GM23338 (cell line): ENCODE measurements around the gene TNFRSF12A. TPM values are rescaled to one million over a fixed set of nuclear protein-coding genes. Genes with fewer than 3 reads are reported as not detected.

Experiments used
- ATAC-seq: fragments of 200-7000 bp; cut with Tn5 transposase; 3 replicates; pipeline ENCODE4 v1.9.1; 2020
- DNase-seq: peaks from one replicate; pipeline ENCODE4 v3.0.0-alpha.2; 2015; ENCODE audit warnings: low spot score
- H2AFZ ChIP-seq: fragments of 200-600 bp; sonication (generic); 2 replicates; pipeline ENCODE4 v1.8.0; 2016; ENCODE audit warnings: antibody characterized with exemption, mild to moderate bottlenecking, moderate library complexity
- H3F3A ChIP-seq: fragments of 200-600 bp; sonication (generic); replicated peaks from 2 replicates; pipeline ENCODE4 v1.8.0; 2017; ENCODE audit warnings: antibody characterized with exemption, mixed run types, low read depth
- H3K27ac ChIP-seq: fragments of 200-600 bp; sonication (generic); 2 replicates; pipeline ENCODE4 v1.6.1; 2016; ENCODE audit warnings: low read depth
- H3K27me3 ChIP-seq: fragments of 200-600 bp; sonication (generic); 2 replicates; pipeline ENCODE4 v1.8.0; 2016; ENCODE audit warnings: mild to moderate bottlenecking, mixed run types, moderate library complexity; ENCODE audit not compliant: insufficient read depth
- H3K36me3 ChIP-seq: fragments of 200-600 bp; sonication (generic); 2 replicates; pipeline ENCODE4 v1.8.0; 2016; ENCODE audit warnings: mild to moderate bottlenecking; ENCODE audit not compliant: insufficient read depth
- H3K4me1 ChIP-seq: fragments of 200-600 bp; sonication (generic); 2 replicates; pipeline ENCODE4 v1.8.0; 2016; ENCODE audit warnings: mild to moderate bottlenecking, moderate library complexity; ENCODE audit not compliant: insufficient read depth
- H3K4me2 ChIP-seq: fragments of 200-600 bp; sonication (generic); 2 replicates; pipeline ENCODE4 v1.7.1; 2017; ENCODE audit warnings: mixed run types
- H3K4me3 ChIP-seq: fragments of 200-600 bp; sonication (generic); 2 replicates; pipeline ENCODE4 v1.6.1; 2016; ENCODE audit warnings: mixed run types
- H3K79me2 ChIP-seq: fragments of 200-600 bp; sonication (generic); replicated peaks from 2 replicates; pipeline ENCODE4 v1.8.0; 2017; ENCODE audit warnings: mild to moderate bottlenecking; ENCODE audit not compliant: insufficient read depth
- H3K9me2 ChIP-seq: fragments of 200-600 bp; sonication (generic); 2 replicates; pipeline ENCODE4 v1.8.0; 2017; ENCODE audit not compliant: insufficient read depth
- H4K20me1 ChIP-seq: fragments of 200-600 bp; sonication (generic); replicated peaks from 2 replicates; pipeline ENCODE4 v1.8.0; 2017; ENCODE audit warnings: mild to moderate bottlenecking; ENCODE audit not compliant: insufficient read depth
- H3K27ac Mint-ChIP-seq: 2 replicates; pipeline ENCODE4 v1.8.0; 2020; ENCODE audit warnings: inconsistent platforms, mild to moderate bottlenecking, moderate library complexity, mixed read lengths
- H3K27me3 Mint-ChIP-seq: 3 replicates; pipeline ENCODE4 v1.8.0; 2022; ENCODE audit warnings: low read depth, mild to moderate bottlenecking, moderate library complexity, mixed read lengths, inconsistent platforms; ENCODE audit not compliant: insufficient read depth, poor library complexity
- H3K36me3 Mint-ChIP-seq: 3 replicates; pipeline ENCODE4 v1.8.0; 2021; ENCODE audit warnings: low read depth, mild to moderate bottlenecking, inconsistent platforms, moderate library complexity, mixed read lengths
- H3K4me1 Mint-ChIP-seq: 3 replicates; pipeline ENCODE4 v1.8.0; 2020; ENCODE audit warnings: mild to moderate bottlenecking, inconsistent platforms, mixed read lengths
- H3K4me3 Mint-ChIP-seq: 3 replicates; pipeline ENCODE4 v1.8.0; 2021; ENCODE audit warnings: moderate library complexity, mild to moderate bottlenecking, inconsistent platforms, mixed read lengths
- H3K9me3 Mint-ChIP-seq: 3 replicates; pipeline ENCODE4 v1.8.0; 2020; ENCODE audit warnings: moderate library complexity, mild to moderate bottlenecking, inconsistent platforms, mixed read lengths
- CREB1 ChIP-seq: fragments of 250-450 bp; sonication (Bioruptor Pico); IDR thresholded peaks from 2 replicates; pipeline ENCODE4 v1.5.0; 2020; ENCODE audit warnings: low read depth, mild to moderate bottlenecking, moderate library complexity
- EZH2 ChIP-seq: fragments of 200-600 bp; sonication (generic); IDR thresholded peaks from one replicate; pipeline ENCODE4 v1.8.0; 2017; ENCODE audit warnings: antibody characterized with exemption, mild to moderate bottlenecking, low read depth; ENCODE audit not compliant: unreplicated experiment
- POLR2AphosphoS5 ChIP-seq: IDR thresholded peaks from 2 replicates; pipeline ENCODE4 v1.6.1; 2016; ENCODE audit warnings: antibody characterized with exemption, low read depth
- STAT1 ChIP-seq: IDR thresholded peaks from one replicate; pipeline ENCODE4 v1.6.1; 2016; ENCODE audit warnings: antibody characterized with exemption; ENCODE audit not compliant: unreplicated experiment
- ZNF114 ChIP-seq: fragments of 250-450 bp; sonication (Bioruptor Pico); IDR thresholded peaks from 2 replicates; pipeline ENCODE4 v1.5.0; 2020; ENCODE audit warnings: mild to moderate bottlenecking, moderate library complexity
- ZNF331 ChIP-seq: fragments of 250-450 bp; sonication (Bioruptor Pico); IDR thresholded peaks from 2 replicates; pipeline ENCODE4 v1.5.0; 2020; ENCODE audit warnings: low read depth, mild to moderate bottlenecking, moderate library complexity
- polyA plus RNA-seq: library from polyadenylated mRNA; unstranded; fragments of >200 nt; fragmentation: Nextera tagmentation; extraction: Ambion mirVana; gene quantifications from 2 replicates; pipeline ENCODE4 v1.2.1, GENCODE V29; 2016
- total RNA-seq: library from RNA; depleted of rRNA; stranded (reverse); fragments of >200 nt; shearing (Covaris generic); gene quantifications from 2 replicates; pipeline ENCODE4 v1.2.3, GENCODE V29; 2014
- TF ChIP-seq, protein P1 (sequence below): fragments of 250-450 bp; sonication (Bioruptor Pico); IDR thresholded peaks from 2 replicates; pipeline ENCODE4 v1.5.0; 2020; ENCODE audit warnings: mild to moderate bottlenecking, moderate library complexity
- TF ChIP-seq, protein P2 (sequence below): IDR thresholded peaks from one replicate; pipeline ENCODE4 v1.6.1; 2018; ENCODE audit warnings: antibody characterized with exemption; ENCODE audit not compliant: unreplicated experiment

TNFRSF12A gene
- total and polyA plus RNA-seq, 2 experiments from 2014 or later, result 78.0 to 152 TPM

DNA sequence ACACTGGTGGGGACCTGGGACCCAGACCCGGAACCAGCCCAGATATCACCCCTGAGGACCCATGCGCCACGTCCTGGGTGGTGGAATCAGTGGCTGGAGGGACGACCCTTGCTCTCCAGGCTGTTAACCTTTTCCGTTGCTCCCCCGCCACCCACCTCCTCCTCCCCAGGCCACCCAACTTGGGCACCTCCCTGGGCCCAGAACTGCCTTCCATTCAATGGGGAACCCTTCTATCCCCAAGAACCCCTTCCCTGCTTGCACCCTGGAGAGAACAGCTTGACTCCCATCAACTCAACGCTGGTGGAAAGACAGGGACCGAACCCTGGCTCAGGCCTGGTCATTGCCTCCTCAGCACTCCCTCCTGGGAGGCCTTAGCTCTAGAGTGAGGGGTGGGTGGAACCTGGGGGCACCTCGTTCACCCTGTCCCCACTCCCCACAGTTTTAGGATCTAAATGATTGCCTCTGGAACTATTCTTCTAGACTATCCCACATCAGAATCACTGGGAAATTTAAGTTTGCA, 39.6 kb downstream of the TNFRSF12A start:
- no peak for ATAC-seq
- Histone ChIP-seq H3K79me2 (no peaks in the 10 kb centered on the region; the same call in 1 of the 2 replicates), H3K4me1 (peaks cover 14% of the 10 kb centered on the region), H3K36me3 (no peaks in the 10 kb centered on the region), H4K20me1 (no peaks in the 10 kb centered on the region; the same call in 1 of the 2 replicates), H3K4me2 (peak overlapping the region; percentile 82), H3F3A (peaks cover 15% of the 10 kb centered on the region), H3K27ac (0 out of 2 replicates have a peak overlapping the region, but pooled peaks have one; percentile 55), H3K9me2 (no peaks in the 10 kb centered on the region), H3K27me3 (peaks cover 4% of the 10 kb centered on the region; the same call in 1 of the 2 replicates), H3K4me3 (peak overlapping the region; percentile 84), H2AFZ (peak overlapping the region; percentile 90; the same call in 1 of the 2 replicates)
- no peak for DNase-seq
- TF ChIP-seq ZNF114, result no peak
- TF ChIP-seq POLR2AphosphoS5, result no peak
- TF ChIP-seq EZH2, result no peak
- no peak for TF ChIP-seq STAT1
- H3K27me3 Mint-ChIP-seq, result peaks cover 17% of the 10 kb centered on the region
- H3K27ac Mint-ChIP-seq, result no peak overlapping the region; the same call in 1 of the 2 replicates
- H3K36me3 Mint-ChIP-seq, result peaks cover 13% of the 10 kb centered on the region; the same call in 2 of the 3 replicates
- H3K4me1 Mint-ChIP-seq, result peaks cover 27% of the 10 kb centered on the region
- peak overlapping the region; percentile 73 for H3K4me3 Mint-ChIP-seq
- H3K9me3 Mint-ChIP-seq, result no peaks in the 10 kb centered on the region

DNA sequence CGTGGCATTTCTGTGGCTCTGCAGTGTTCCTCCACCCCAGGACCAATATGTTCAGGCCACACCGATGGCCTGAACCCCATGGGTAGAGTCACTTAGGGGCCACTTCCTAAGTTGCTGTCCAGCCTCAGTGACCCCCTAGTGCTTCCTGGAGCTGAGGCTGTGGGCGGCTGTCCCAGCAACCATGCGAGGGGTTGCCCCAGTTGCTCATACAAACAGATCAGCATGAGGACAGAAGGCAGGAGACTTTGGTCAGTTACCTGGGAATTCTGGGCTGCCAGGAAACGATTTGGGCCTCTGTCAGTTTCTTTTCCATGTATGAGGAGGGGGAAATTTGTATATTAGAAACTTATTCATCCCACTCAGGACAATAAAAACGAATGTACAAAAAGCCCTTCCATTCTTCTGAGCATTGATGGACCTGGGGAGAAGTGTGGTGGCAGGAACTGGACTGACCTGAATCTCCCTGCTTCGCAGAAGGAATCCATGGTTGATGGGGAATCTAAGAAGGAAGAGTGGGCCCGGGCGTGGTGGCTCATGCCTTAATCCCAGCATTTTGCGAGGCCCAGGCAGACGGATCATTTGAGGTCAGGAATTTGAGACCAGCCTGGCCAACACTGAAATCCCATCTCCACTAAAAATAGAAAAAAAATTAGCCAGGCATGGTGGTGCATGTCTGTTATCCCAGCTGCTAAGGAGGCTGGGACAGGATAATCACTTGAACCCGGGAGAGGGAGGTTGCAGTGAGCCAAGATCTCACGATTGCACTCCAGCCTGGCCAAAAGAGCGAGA, 40.4 kb downstream of the TNFRSF12A start:
- H3K36me3 ChIP-seq, result no peaks in the 10 kb centered on the region
- peaks cover 15% of the 10 kb centered on the region for H3F3A ChIP-seq
- H3K27ac Mint-ChIP-seq, result peak overlapping the region; percentile 20; the same call in 1 of the 2 replicates
- H3K27ac ChIP-seq, result no peak overlapping the region
- H2AFZ ChIP-seq, result no peak overlapping the region
- H3K4me3 Mint-ChIP-seq, result peak overlapping the region; percentile 73; the same call in 2 of the 3 replicates
- no peak for ATAC-seq
- no peaks in the 10 kb centered on the region for H3K9me2 ChIP-seq
- H3K27me3 ChIP-seq, result peaks cover 4% of the 10 kb centered on the region; the same call in 1 of the 2 replicates
- no peak overlapping the region for H3K4me3 ChIP-seq
- no peaks in the 10 kb centered on the region; the same call in 1 of the 2 replicates for H3K79me2 ChIP-seq
- H3K4me1 Mint-ChIP-seq, result peaks cover 25% of the 10 kb centered on the region
- peaks cover 20% of the 10 kb centered on the region for H3K27me3 Mint-ChIP-seq
- no peaks in the 10 kb centered on the region for H3K9me3 Mint-ChIP-seq
- H3K4me2 ChIP-seq, result no peak overlapping the region
- no peaks in the 10 kb centered on the region; the same call in 1 of the 2 replicates for H4K20me1 ChIP-seq
- H3K4me1 ChIP-seq, result peaks cover 14% of the 10 kb centered on the region
- peaks cover 6% of the 10 kb centered on the region; the same call in 1 of the 3 replicates for H3K36me3 Mint-ChIP-seq
- DNase-seq, result no peak
- TF ChIP-seq POLR2AphosphoS5, result no peak
- no peak for TF ChIP-seq ZNF331 (CRISPR knock-in tag)
- no peak for TF ChIP-seq CREB1 (CRISPR knock-in tag)
- TF ChIP-seq, protein P1, sequence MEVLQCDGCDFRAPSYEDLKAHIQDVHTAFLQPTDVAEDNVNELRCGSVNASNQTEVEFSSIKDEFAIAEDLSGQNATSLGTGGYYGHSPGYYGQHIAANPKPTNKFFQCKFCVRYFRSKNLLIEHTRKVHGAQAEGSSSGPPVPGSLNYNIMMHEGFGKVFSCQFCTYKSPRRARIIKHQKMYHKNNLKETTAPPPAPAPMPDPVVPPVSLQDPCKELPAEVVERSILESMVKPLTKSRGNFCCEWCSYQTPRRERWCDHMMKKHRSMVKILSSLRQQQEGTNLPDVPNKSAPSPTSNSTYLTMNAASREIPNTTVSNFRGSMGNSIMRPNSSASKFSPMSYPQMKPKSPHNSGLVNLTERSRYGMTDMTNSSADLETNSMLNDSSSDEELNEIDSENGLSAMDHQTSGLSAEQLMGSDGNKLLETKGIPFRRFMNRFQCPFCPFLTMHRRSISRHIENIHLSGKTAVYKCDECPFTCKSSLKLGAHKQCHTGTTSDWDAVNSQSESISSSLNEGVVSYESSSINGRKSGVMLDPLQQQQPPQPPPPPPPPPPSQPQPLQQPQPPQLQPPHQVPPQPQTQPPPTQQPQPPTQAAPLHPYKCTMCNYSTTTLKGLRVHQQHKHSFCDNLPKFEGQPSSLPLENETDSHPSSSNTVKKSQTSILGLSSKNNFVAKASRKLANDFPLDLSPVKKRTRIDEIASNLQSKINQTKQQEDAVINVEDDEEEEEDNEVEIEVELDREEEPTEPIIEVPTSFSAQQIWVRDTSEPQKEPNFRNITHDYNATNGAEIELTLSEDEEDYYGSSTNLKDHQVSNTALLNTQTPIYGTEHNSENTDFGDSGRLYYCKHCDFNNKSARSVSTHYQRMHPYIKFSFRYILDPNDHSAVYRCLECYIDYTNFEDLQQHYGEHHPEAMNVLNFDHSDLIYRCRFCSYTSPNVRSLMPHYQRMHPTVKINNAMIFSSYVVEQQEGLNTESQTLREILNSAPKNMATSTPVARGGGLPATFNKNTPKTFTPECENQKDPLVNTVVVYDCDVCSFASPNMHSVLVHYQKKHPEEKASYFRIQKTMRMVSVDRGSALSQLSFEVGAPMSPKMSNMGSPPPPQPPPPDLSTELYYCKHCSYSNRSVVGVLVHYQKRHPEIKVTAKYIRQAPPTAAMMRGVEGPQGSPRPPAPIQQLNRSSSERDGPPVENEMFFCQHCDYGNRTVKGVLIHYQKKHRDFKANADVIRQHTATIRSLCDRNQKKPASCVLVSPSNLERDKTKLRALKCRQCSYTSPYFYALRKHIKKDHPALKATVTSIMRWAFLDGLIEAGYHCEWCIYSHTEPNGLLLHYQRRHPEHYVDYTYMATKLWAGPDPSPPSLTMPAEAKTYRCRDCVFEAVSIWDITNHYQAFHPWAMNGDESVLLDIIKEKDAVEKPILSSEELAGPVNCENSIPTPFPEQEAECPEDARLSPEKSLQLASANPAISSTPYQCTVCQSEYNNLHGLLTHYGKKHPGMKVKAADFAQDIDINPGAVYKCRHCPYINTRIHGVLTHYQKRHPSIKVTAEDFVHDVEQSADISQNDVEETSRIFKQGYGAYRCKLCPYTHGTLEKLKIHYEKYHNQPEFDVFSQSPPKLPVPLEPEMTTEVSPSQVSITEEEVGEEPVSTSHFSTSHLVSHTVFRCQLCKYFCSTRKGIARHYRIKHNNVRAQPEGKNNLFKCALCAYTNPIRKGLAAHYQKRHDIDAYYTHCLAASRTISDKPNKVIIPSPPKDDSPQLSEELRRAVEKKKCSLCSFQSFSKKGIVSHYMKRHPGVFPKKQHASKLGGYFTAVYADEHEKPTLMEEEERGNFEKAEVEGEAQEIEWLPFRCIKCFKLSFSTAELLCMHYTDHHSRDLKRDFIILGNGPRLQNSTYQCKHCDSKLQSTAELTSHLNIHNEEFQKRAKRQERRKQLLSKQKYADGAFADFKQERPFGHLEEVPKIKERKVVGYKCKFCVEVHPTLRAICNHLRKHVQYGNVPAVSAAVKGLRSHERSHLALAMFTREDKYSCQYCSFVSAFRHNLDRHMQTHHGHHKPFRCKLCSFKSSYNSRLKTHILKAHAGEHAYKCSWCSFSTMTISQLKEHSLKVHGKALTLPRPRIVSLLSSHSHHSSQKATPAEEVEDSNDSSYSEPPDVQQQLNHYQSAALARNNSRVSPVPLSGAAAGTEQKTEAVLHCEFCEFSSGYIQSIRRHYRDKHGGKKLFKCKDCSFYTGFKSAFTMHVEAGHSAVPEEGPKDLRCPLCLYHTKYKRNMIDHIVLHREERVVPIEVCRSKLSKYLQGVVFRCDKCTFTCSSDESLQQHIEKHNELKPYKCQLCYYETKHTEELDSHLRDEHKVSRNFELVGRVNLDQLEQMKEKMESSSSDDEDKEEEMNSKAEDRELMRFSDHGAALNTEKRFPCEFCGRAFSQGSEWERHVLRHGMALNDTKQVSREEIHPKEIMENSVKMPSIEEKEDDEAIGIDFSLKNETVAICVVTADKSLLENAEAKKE (CRISPR knock-in tag), result no peak
- no peak for TF ChIP-seq ZNF114
- TF ChIP-seq, protein P2, sequence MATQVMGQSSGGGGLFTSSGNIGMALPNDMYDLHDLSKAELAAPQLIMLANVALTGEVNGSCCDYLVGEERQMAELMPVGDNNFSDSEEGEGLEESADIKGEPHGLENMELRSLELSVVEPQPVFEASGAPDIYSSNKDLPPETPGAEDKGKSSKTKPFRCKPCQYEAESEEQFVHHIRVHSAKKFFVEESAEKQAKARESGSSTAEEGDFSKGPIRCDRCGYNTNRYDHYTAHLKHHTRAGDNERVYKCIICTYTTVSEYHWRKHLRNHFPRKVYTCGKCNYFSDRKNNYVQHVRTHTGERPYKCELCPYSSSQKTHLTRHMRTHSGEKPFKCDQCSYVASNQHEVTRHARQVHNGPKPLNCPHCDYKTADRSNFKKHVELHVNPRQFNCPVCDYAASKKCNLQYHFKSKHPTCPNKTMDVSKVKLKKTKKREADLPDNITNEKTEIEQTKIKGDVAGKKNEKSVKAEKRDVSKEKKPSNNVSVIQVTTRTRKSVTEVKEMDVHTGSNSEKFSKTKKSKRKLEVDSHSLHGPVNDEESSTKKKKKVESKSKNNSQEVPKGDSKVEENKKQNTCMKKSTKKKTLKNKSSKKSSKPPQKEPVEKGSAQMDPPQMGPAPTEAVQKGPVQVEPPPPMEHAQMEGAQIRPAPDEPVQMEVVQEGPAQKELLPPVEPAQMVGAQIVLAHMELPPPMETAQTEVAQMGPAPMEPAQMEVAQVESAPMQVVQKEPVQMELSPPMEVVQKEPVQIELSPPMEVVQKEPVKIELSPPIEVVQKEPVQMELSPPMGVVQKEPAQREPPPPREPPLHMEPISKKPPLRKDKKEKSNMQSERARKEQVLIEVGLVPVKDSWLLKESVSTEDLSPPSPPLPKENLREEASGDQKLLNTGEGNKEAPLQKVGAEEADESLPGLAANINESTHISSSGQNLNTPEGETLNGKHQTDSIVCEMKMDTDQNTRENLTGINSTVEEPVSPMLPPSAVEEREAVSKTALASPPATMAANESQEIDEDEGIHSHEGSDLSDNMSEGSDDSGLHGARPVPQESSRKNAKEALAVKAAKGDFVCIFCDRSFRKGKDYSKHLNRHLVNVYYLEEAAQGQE, result no peak
- TF ChIP-seq STAT1, result no peak
